ENCODE measurements around the gene BANP. TPM values are rescaled to one million over a fixed set of nuclear protein-coding genes. Genes with fewer than 3 reads are reported as not detected.
"Not testable (repeated sequence)": the region's sequence is repeated elsewhere in the genome, so short reads cannot be mapped to it uniquely, and the experiment has no call there.

BANP gene
- total and polyA plus RNA-seq, 2 donors (not counting 1 experiment from before 2014, with no cell fraction given) = 9.3 to 31.0 TPM

GRCh38 chr16:87933140-87933495 is 18.1 kb upstream of the BANP start:
- no peak overlapping the region for H3K4me2 ChIP-seq (ENCODE audit: extremely low read depth, insufficient read depth, low read length)
- no peak overlapping the region for H3K4me3 ChIP-seq (replicated peaks in 1 of 4; ENCODE audit: control extremely low read depth in 1 of 4, insufficient read depth in 1 of 4, low read depth in 3 of 4, low read length in 4 of 4)
- no peak overlapping the region for H3K9ac ChIP-seq (ENCODE audit: insufficient read depth, low read length)
- no peak for DNase-seq (ENCODE audit: low read depth in 2 of 2)
- TF ChIP-seq EZH2 (IDR thresholded peaks at IDR 0.05; ENCODE audit: low read length, missing control alignments) = no peak
- no peak for TF ChIP-seq CTCF (conservative IDR thresholded peaks at IDR 0.05 in 1 of 2, IDR thresholded peaks at IDR 0.05 in 1 of 2; ENCODE audit: low read depth in 1 of 2, low read length in 2 of 2)
- H4K20me1 ChIP-seq (ENCODE audit: control insufficient read depth, extremely low read depth, insufficient read depth, low read length) = no peaks in the 10 kb centered on the region
- H3K4me1 ChIP-seq (ENCODE audit: control insufficient read depth, extremely low read depth, insufficient read depth, low read length) = no peaks in the 10 kb centered on the region
- H3K79me2 ChIP-seq (ENCODE audit: control insufficient read depth, insufficient read depth, low read length) = no peaks in the 10 kb centered on the region
- H3K27me3 ChIP-seq (ENCODE audit: control insufficient read depth, insufficient read depth, low read length) = no peaks in the 10 kb centered on the region
- H3K9me3 ChIP-seq (ENCODE audit: control insufficient read depth, insufficient read depth, low read depth, low read length) = no peaks in the 10 kb centered on the region
- H3K36me3 ChIP-seq (ENCODE audit: control insufficient read depth, insufficient read depth, low read length) = no peaks in the 10 kb centered on the region
- no peak overlapping the region for H3K27ac ChIP-seq (ENCODE audit: insufficient read depth, low read length)
- H2AFZ ChIP-seq (ENCODE audit: low read length) = no peak overlapping the region

GRCh38 chr16:87934752-87935425 is 16.3 kb upstream of the BANP start:
- not testable (repeated sequence) for H3K4me2 ChIP-seq (ENCODE audit: extremely low read depth, insufficient read depth, low read length); H3K9me3 ChIP-seq (ENCODE audit: control insufficient read depth, insufficient read depth, low read depth, low read length); H3K27me3 ChIP-seq (ENCODE audit: control insufficient read depth, insufficient read depth, low read length); DNase-seq (ENCODE audit: low read depth in 2 of 2); H3K4me1 ChIP-seq (ENCODE audit: control insufficient read depth, extremely low read depth, insufficient read depth, low read length); H3K36me3 ChIP-seq (ENCODE audit: control insufficient read depth, insufficient read depth, low read length); H3K9ac ChIP-seq (ENCODE audit: insufficient read depth, low read length); H3K79me2 ChIP-seq (ENCODE audit: control insufficient read depth, insufficient read depth, low read length); H2AFZ ChIP-seq (ENCODE audit: low read length); H3K27ac ChIP-seq (ENCODE audit: insufficient read depth, low read length); H3K4me3 ChIP-seq (replicated peaks in 1 of 4; ENCODE audit: control extremely low read depth in 1 of 4, insufficient read depth in 1 of 4, low read depth in 3 of 4, low read length in 4 of 4); H4K20me1 ChIP-seq (ENCODE audit: control insufficient read depth, extremely low read depth, insufficient read depth, low read length)

- H3K79me2 ChIP-seq (ENCODE audit: control insufficient read depth, insufficient read depth, low read length); H3K36me3 ChIP-seq (ENCODE audit: control insufficient read depth, insufficient read depth, low read length); H3K4me1 ChIP-seq (ENCODE audit: control insufficient read depth, extremely low read depth, insufficient read depth, low read length); H4K20me1 ChIP-seq (ENCODE audit: control insufficient read depth, extremely low read depth, insufficient read depth, low read length); DNase-seq (ENCODE audit: low read depth in 2 of 2); H3K9ac ChIP-seq (ENCODE audit: insufficient read depth, low read length); H3K9me3 ChIP-seq (ENCODE audit: control insufficient read depth, insufficient read depth, low read depth, low read length); H3K4me2 ChIP-seq (ENCODE audit: extremely low read depth, insufficient read depth, low read length); H3K4me3 ChIP-seq (replicated peaks in 1 of 4; ENCODE audit: control extremely low read depth in 1 of 4, insufficient read depth in 1 of 4, low read depth in 3 of 4, low read length in 4 of 4); H2AFZ ChIP-seq (ENCODE audit: low read length); H3K27me3 ChIP-seq (ENCODE audit: control insufficient read depth, insufficient read depth, low read length); H3K27ac ChIP-seq (ENCODE audit: insufficient read depth, low read length): not testable (repeated sequence)
Observed at GRCh38 chr16:87936016-87936374, 15.2 kb upstream of the BANP start.

GRCh38 chr16:87936375-87937230 is 14.6 kb upstream of the BANP start, which contains the start of gene CA5A:
CA5A (minus strand) TSS chr16:87936529; CDS start chr16:87936450, 79 bp downstream.
- Histone ChIP-seq H3K36me3 (ENCODE audit: control insufficient read depth, insufficient read depth, low read length) (no peaks in the 10 kb centered on the region), H3K27me3 (ENCODE audit: control insufficient read depth, insufficient read depth, low read length) (no peaks in the 10 kb centered on the region), H3K79me2 (ENCODE audit: control insufficient read depth, insufficient read depth, low read length) (no peaks in the 10 kb centered on the region), H3K9me3 (ENCODE audit: control insufficient read depth, insufficient read depth, low read depth, low read length) (no peaks in the 10 kb centered on the region), H3K4me1 (ENCODE audit: control insufficient read depth, extremely low read depth, insufficient read depth, low read length) (no peaks in the 10 kb centered on the region), H3K9ac (ENCODE audit: insufficient read depth, low read length) (no peak within 1 kb of the TSS), H3K27ac (ENCODE audit: insufficient read depth, low read length) (no peak within 1 kb of the TSS), H4K20me1 (ENCODE audit: control insufficient read depth, extremely low read depth, insufficient read depth, low read length) (no peaks in the 10 kb centered on the region), H3K4me3 (replicated peaks in 1 of 4; ENCODE audit: control extremely low read depth in 1 of 4, insufficient read depth in 1 of 4, low read depth in 3 of 4, low read length in 4 of 4) (no peak within 1 kb of the TSS), H3K4me2 (ENCODE audit: extremely low read depth, insufficient read depth, low read length) (no peak within 1 kb of the TSS), H2AFZ (ENCODE audit: low read length) (no peak within 1 kb of the TSS)
- no peak for DNase-seq (ENCODE audit: low read depth in 2 of 2)
- no peak for TF ChIP-seq EZH2 (IDR thresholded peaks at IDR 0.05; ENCODE audit: low read length, missing control alignments)
- no peak for TF ChIP-seq CTCF (conservative IDR thresholded peaks at IDR 0.05 in 1 of 2, IDR thresholded peaks at IDR 0.05 in 1 of 2; ENCODE audit: low read depth in 1 of 2, low read length in 2 of 2)

GRCh38 chr16:87937231-87937542 is 14.0 kb upstream of the BANP start:
- DNase-seq (ENCODE audit: low read depth in 2 of 2); H3K4me3 ChIP-seq (replicated peaks in 1 of 4; ENCODE audit: control extremely low read depth in 1 of 4, insufficient read depth in 1 of 4, low read depth in 3 of 4, low read length in 4 of 4); H3K27me3 ChIP-seq (ENCODE audit: control insufficient read depth, insufficient read depth, low read length); H3K4me2 ChIP-seq (ENCODE audit: extremely low read depth, insufficient read depth, low read length); H3K27ac ChIP-seq (ENCODE audit: insufficient read depth, low read length); H2AFZ ChIP-seq (ENCODE audit: low read length); H3K79me2 ChIP-seq (ENCODE audit: control insufficient read depth, insufficient read depth, low read length); H4K20me1 ChIP-seq (ENCODE audit: control insufficient read depth, extremely low read depth, insufficient read depth, low read length); H3K9me3 ChIP-seq (ENCODE audit: control insufficient read depth, insufficient read depth, low read depth, low read length); H3K4me1 ChIP-seq (ENCODE audit: control insufficient read depth, extremely low read depth, insufficient read depth, low read length); H3K36me3 ChIP-seq (ENCODE audit: control insufficient read depth, insufficient read depth, low read length); H3K9ac ChIP-seq (ENCODE audit: insufficient read depth, low read length): not testable (repeated sequence)

Measured in fibroblast of lung (primary cell).